Epithelial cell of proximal tubule (primary cell): ENCODE data around the gene SELP. TPM values are rescaled to one million over a fixed set of nuclear protein-coding genes. Genes with fewer than 3 reads are reported as not detected.

ENCODE experiments used
- DNase-seq: peaks from one replicate; pipeline ENCODE4 v3.0.0-alpha.2; 2011; ENCODE audit warnings: low read depth
- H3K4me3 ChIP-seq: 2 replicates; pipeline ENCODE4 v1.5.1; 2011; ENCODE audit warnings: low read depth, mild to moderate bottlenecking, low read length
- CTCF ChIP-seq: conservative IDR thresholded peaks from 2 replicates; pipeline ENCODE4 v1.5.1; 2012; ENCODE audit warnings: low read depth, mild to moderate bottlenecking, low read length
- total RNA-seq: library from RNA; depleted of rRNA; stranded (reverse); fragments of >200 nt; gene quantifications from 2 replicates; pipeline ENCODE4 v1.2.3, GENCODE V29; 2015

The SELP gene
- total RNA-seq, 1 donor from 2014 or later = not detected

GRCh38 chr1:169563650-169564049 is 66.3 kb downstream of the SELP start:
- no peak for DNase-seq
- no peak for TF ChIP-seq CTCF
- H3K4me3 ChIP-seq = no peak overlapping the region

GRCh38 chr1:169563019-169563615 is 66.8 kb downstream of the SELP start:
- no peak for TF ChIP-seq CTCF
- no peak for DNase-seq
- H3K4me3 ChIP-seq = no peak overlapping the region

GRCh38 chr1:169561692-169562091 is 68.2 kb downstream of the SELP start:
- DNase-seq = no peak
- H3K4me3 ChIP-seq = no peak overlapping the region
- no peak for TF ChIP-seq CTCF

- TF ChIP-seq CTCF = no peak
- H3K4me3 ChIP-seq = no peak overlapping the region
Measured at GRCh38 chr1:169557131-169557530, 72.8 kb downstream of the SELP start.

GRCh38 chr1:169550294-169550693 is 79.6 kb downstream of the SELP start:
- H3K4me3 ChIP-seq = no peak overlapping the region
- DNase-seq = no peak
- peak; percentile 60 for TF ChIP-seq CTCF

More at GRCh38 chr1:169557131-169557530, 72.8 kb downstream of the SELP start:
- DNase-seq = no peak

GRCh38 chr1:169548282-169548681 is 81.6 kb downstream of the SELP start:
- no peak for TF ChIP-seq CTCF
- no peak overlapping the region for H3K4me3 ChIP-seq
- no peak for DNase-seq
